Activated T-cell treated with anti-CD3 and anti-CD28 coated beads, Interleukin-2, amount 50 U/mL, for 4 hours (primary cell): ENCODE measurements around the gene GPR87. TPM values are rescaled to one million over a fixed set of nuclear protein-coding genes. Genes with fewer than 3 reads are reported as not detected.

Source experiments
- ATAC-seq, 2 donors: fragments of 200-7000 bp; cut with Tn5 transposase; one replicate each; pipeline ENCODE4 v1.10.0; 2021
- DNase-seq: peaks from one replicate; pipeline ENCODE4 v3.0.0-alpha.2; 2020
- H3K27me3 Mint-ChIP-seq: one replicate; pipeline ENCODE4 v1.8.0; 2021; ENCODE audit warnings: low read depth, mixed read lengths
- H3K36me3 Mint-ChIP-seq: one replicate; pipeline ENCODE4 v1.8.0; 2022; ENCODE audit warnings: mixed read lengths; ENCODE audit not compliant: insufficient read depth
- H3K4me1 Mint-ChIP-seq: one replicate; pipeline ENCODE4 v1.8.0; 2021; ENCODE audit warnings: low read depth, mixed read lengths
- H3K4me3 Mint-ChIP-seq: one replicate; pipeline ENCODE4 v1.8.0; 2021; ENCODE audit warnings: mild to moderate bottlenecking, moderate library complexity, mixed read lengths
- H3K9me3 Mint-ChIP-seq: one replicate; pipeline ENCODE4 v1.8.0; 2021; ENCODE audit warnings: mixed read lengths
- total RNA-seq, 3 donors: library from RNA; stranded (reverse); gene quantifications; one replicate each; pipeline ENCODE4 v1.2.1, GENCODE V29; 2021

The GPR87 gene
- total RNA-seq, 3 donors from 2014 or later = 2.2 to 3.3 (median 2.7) TPM

DNA sequence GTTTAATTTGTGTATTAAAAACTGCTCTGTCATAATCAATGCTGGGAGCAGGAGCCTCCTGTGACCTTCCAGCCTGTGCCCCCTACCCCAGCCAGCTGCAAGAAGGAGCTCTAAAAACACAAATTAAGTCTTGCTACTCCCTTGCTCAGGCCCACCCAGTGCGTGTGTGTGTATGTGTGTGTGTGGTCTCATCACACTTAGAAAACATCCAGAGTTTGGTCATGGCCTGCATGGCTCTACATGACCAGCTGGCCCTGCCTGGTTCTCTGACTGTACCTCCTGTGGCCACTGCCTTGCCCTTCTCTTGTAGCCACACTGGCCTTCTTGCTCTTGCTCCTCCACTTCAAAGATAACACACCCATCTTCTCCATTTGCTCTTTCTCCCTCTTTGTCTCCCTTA, 52.0 kb downstream of the GPR87 start:
- Mint-ChIP-seq H3K9me3 (no peaks in the 10 kb centered on the region), H3K4me3 (no peak overlapping the region), H3K27me3 (peaks cover 4% of the 10 kb centered on the region), H3K4me1 (peaks cover 13% of the 10 kb centered on the region), H3K36me3 (peaks cover 1% of the 10 kb centered on the region)
- ATAC-seq (no peak), DNase-seq (no peak)

DNA sequence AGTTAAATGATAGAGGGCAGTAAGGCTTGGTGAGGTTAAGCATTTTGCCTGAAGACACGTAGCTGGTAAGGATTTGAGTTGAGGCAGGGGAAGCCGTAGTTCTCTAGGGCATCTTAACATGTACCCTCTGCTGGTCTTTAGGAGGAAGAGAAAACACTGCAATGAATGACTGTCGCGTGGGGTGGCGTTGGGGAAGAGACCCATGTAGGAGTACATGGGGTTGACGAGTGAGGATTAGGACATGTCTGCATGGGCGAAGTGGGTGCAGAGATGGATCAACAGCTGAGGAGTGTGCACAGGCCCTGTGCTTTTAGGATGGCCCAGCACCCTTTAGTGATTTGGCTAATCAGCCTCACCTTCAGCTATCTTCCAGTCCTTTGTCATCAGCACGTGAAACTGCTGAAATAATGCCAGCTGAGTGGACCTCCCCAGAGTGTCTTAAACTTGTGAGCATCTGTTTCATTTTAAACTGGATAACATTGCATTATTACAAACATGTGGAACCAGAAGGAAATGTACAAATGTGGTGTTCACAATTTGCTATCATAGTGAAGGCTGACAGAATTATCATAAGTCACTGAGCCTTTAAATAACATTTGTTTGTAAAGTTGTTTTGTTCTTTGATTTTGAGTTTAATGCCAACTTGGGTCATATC, 53.6 kb downstream of the GPR87 start:
- ATAC-seq (no peak), DNase-seq (no peak)
- peaks cover 1% of the 10 kb centered on the region for H3K36me3 Mint-ChIP-seq
- H3K4me3 Mint-ChIP-seq = no peak overlapping the region
- peaks cover 3% of the 10 kb centered on the region for H3K4me1 Mint-ChIP-seq
- H3K9me3 Mint-ChIP-seq = no peaks in the 10 kb centered on the region
- peaks cover 4% of the 10 kb centered on the region for H3K27me3 Mint-ChIP-seq

- Mint-ChIP-seq H3K9me3 (no peaks in the 10 kb centered on the region), H3K4me3 (no peak overlapping the region), H3K27me3 (peaks cover 4% of the 10 kb centered on the region), H3K36me3 (peaks cover 1% of the 10 kb centered on the region), H3K4me1 (no peaks in the 10 kb centered on the region)
- DNase-seq = no peak
- ATAC-seq = no peak
Observed at GRCh38 chr3:151259664-151260063, 57.0 kb downstream of the GPR87 start.

DNA sequence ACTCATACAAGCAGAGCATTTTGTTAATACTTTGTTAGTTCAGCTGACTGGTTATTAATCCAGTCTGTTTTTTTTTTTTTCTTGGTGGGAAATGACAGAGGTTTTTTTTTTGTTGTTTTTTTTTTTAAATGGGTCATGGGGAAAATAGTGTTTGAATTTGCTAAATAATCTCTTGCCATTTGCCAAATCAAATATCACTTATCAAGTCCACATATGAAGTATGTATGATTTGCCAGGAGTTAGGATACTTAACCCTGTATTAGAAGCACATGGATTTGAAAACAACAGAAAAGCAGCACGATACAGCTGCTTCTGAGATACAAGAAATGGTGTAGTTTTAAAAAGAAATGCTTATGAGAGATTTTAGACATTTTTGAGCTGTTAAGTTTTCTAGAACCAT, 59.9 kb downstream of the GPR87 start:
- Mint-ChIP-seq H3K4me1 (no peaks in the 10 kb centered on the region), H3K9me3 (no peaks in the 10 kb centered on the region), H3K4me3 (no peak overlapping the region), H3K36me3 (peaks cover 1% of the 10 kb centered on the region), H3K27me3 (peaks cover 4% of the 10 kb centered on the region)
- DNase-seq (no peak), ATAC-seq (no peak)

DNA sequence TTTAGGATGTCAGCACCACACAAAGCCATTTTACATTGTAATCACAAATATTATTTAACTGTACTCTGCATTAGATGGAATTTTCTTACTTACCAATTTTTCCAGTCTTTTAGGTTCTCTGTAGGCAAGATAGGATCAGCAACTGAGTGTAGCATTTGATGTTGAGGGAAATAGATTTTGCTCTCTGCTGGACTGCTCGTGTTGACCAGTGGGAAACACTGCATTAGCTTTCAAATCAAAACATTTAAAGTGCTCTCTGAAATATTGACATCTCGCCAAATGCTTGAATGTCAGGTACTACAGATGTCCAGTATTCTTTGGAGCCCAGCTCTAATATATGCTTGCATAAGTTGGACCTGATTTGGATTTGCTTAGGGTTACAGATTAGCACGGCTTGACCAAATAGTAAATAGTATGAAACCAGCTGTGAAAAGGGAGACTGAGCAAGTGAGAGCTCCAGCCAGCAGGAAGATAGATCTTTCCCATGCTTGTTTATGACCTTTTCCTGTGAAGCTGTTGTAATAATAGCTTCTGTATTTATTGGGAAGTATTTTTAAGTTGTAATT, 67.8 kb downstream of the GPR87 start:
- no peaks in the 10 kb centered on the region for H3K27me3 Mint-ChIP-seq
- no peak overlapping the region for H3K4me3 Mint-ChIP-seq
- no peak for ATAC-seq
- H3K4me1 Mint-ChIP-seq = no peaks in the 10 kb centered on the region
- DNase-seq = no peak
- H3K36me3 Mint-ChIP-seq = no peaks in the 10 kb centered on the region
- no peaks in the 10 kb centered on the region for H3K9me3 Mint-ChIP-seq

Other genes with a start within 250 kb of the GPR87 start
- gene MED12L, start 231.2 kb downstream of the GPR87 start, total RNA-seq = 1 to 10 TPM; 1.1 to 3.3 (median 1.9) TPM
- gene GPR171, start 113.6 kb downstream of the GPR87 start, total RNA-seq = 10 to 100 TPM; 72.2 to 85.8 (median 75.3) TPM
- gene P2RY14, start 38.3 kb downstream of the GPR87 start, total RNA-seq = under 1 TPM in 2 of 3 donors, not detected in 1; 0.20 to 0.26 TPM
- not detected for gene P2RY13, start 12.7 kb upstream of the GPR87 start, total RNA-seq
- not detected for gene P2RY12, start 67.9 kb upstream of the GPR87 start, total RNA-seq
- gene IGSF10, start 144.2 kb upstream of the GPR87 start, total RNA-seq = under 1 TPM in 1 of 3 donors, not detected in 2; 0.03 TPM